Measurements from ENCODE around the gene LILRB3.
"Not testable (repeated sequence)": the region's sequence is repeated elsewhere in the genome, so short reads cannot be mapped to it uniquely, and the experiment has no call there.

The LILRB3 gene

GRCh38 chr19:54180691-54181091 lies 42.1 kb downstream of the LILRB3 start:
- H3K4me3 ChIP-seq (ENCODE audit: insufficient read depth, low read depth, low read length): no peak overlapping the region
- H3K36me3 ChIP-seq (ENCODE audit: control insufficient read depth, insufficient read depth, low read length): peaks cover 14% of the 10 kb centered on the region
- WGBS, 2 experiments: 95 to 96% methylated on average over 37 of the region's 37 CpGs
- peaks cover 14% of the 10 kb centered on the region for H3K4me1 ChIP-seq (ENCODE audit: control insufficient read depth, insufficient read depth, low read length)
- no peaks in the 10 kb centered on the region for H3K9me3 ChIP-seq (ENCODE audit: control insufficient read depth, low read length)
- peak overlapping the region; percentile 84 for H3K27ac ChIP-seq (ENCODE audit: insufficient read depth, low read depth, low read length, poor library complexity, severe bottlenecking)
- H3K27me3 ChIP-seq (ENCODE audit: control insufficient read depth, insufficient read depth, low read length, poor library complexity, severe bottlenecking): no peaks in the 10 kb centered on the region

GRCh38 chr19:54179921-54180461 lies 42.8 kb downstream of the LILRB3 start:
- peak overlapping the region; percentile 84 for H3K27ac ChIP-seq (ENCODE audit: insufficient read depth, low read depth, low read length, poor library complexity, severe bottlenecking)
- no peaks in the 10 kb centered on the region for H3K27me3 ChIP-seq (ENCODE audit: control insufficient read depth, insufficient read depth, low read length, poor library complexity, severe bottlenecking)
- H3K4me1 ChIP-seq (ENCODE audit: control insufficient read depth, insufficient read depth, low read length): peaks cover 14% of the 10 kb centered on the region
- H3K4me3 ChIP-seq (ENCODE audit: insufficient read depth, low read depth, low read length): no peak overlapping the region
- H3K36me3 ChIP-seq (ENCODE audit: control insufficient read depth, insufficient read depth, low read length): peaks cover 14% of the 10 kb centered on the region
- no peaks in the 10 kb centered on the region for H3K9me3 ChIP-seq (ENCODE audit: control insufficient read depth, low read length)
- WGBS, 2 experiments: 27 to 32% methylated on average over 10 of the region's 10 CpGs

- Histone ChIP-seq H3K4me3 (ENCODE audit: insufficient read depth, low read depth, low read length) (no peak overlapping the region), H3K4me1 (ENCODE audit: control insufficient read depth, insufficient read depth, low read length) (peaks cover 14% of the 10 kb centered on the region), H3K9me3 (ENCODE audit: control insufficient read depth, low read length) (no peaks in the 10 kb centered on the region), H3K36me3 (ENCODE audit: control insufficient read depth, insufficient read depth, low read length) (peaks cover 14% of the 10 kb centered on the region), H3K27me3 (ENCODE audit: control insufficient read depth, insufficient read depth, low read length, poor library complexity, severe bottlenecking) (no peaks in the 10 kb centered on the region), H3K27ac (ENCODE audit: insufficient read depth, low read depth, low read length, poor library complexity, severe bottlenecking) (peak overlapping the region; percentile 80)
- WGBS, 2 experiments: 85 to 88% methylated on average over 10 of the region's 10 CpGs
Measured at GRCh38 chr19:54179262-54179852, 43.5 kb downstream of the LILRB3 start.

GRCh38 chr19:54178581-54179261 lies 44.1 kb downstream of the LILRB3 start:
- Histone ChIP-seq H3K27me3 (ENCODE audit: control insufficient read depth, insufficient read depth, low read length, poor library complexity, severe bottlenecking) (no peaks in the 10 kb centered on the region), H3K36me3 (ENCODE audit: control insufficient read depth, insufficient read depth, low read length) (peaks cover 13% of the 10 kb centered on the region), H3K4me1 (ENCODE audit: control insufficient read depth, insufficient read depth, low read length) (peaks cover 14% of the 10 kb centered on the region), H3K4me3 (ENCODE audit: insufficient read depth, low read depth, low read length) (no peak overlapping the region), H3K9me3 (ENCODE audit: control insufficient read depth, low read length) (no peaks in the 10 kb centered on the region), H3K27ac (ENCODE audit: insufficient read depth, low read depth, low read length, poor library complexity, severe bottlenecking) (peak overlapping the region; percentile 80)
- WGBS, 2 experiments: 89 to 91% methylated on average over 23 of the region's 23 CpGs

GRCh38 chr19:54173951-54174834 lies 48.6 kb downstream of the LILRB3 start:
- peaks cover 12% of the 10 kb centered on the region for H3K4me1 ChIP-seq (ENCODE audit: control insufficient read depth, insufficient read depth, low read length)
- H3K27ac ChIP-seq (ENCODE audit: insufficient read depth, low read depth, low read length, poor library complexity, severe bottlenecking): no peak overlapping the region
- no peaks in the 10 kb centered on the region for H3K9me3 ChIP-seq (ENCODE audit: control insufficient read depth, low read length)
- H3K4me3 ChIP-seq (ENCODE audit: insufficient read depth, low read depth, low read length): no peak overlapping the region
- no peaks in the 10 kb centered on the region for H3K27me3 ChIP-seq (ENCODE audit: control insufficient read depth, insufficient read depth, low read length, poor library complexity, severe bottlenecking)
- 85 to 86% methylated on average over 25 of the region's 25 CpGs for WGBS, 2 experiments
- peaks cover 4% of the 10 kb centered on the region for H3K36me3 ChIP-seq (ENCODE audit: control insufficient read depth, insufficient read depth, low read length)

GRCh38 chr19:54173359-54173699 lies 49.5 kb downstream of the LILRB3 start:
- Histone ChIP-seq H3K27ac (ENCODE audit: insufficient read depth, low read depth, low read length, poor library complexity, severe bottlenecking) (no peak overlapping the region), H3K4me1 (ENCODE audit: control insufficient read depth, insufficient read depth, low read length) (peaks cover 6% of the 10 kb centered on the region), H3K4me3 (ENCODE audit: insufficient read depth, low read depth, low read length) (no peak overlapping the region), H3K9me3 (ENCODE audit: control insufficient read depth, low read length) (no peaks in the 10 kb centered on the region), H3K27me3 (ENCODE audit: control insufficient read depth, insufficient read depth, low read length, poor library complexity, severe bottlenecking) (no peaks in the 10 kb centered on the region), H3K36me3 (ENCODE audit: control insufficient read depth, insufficient read depth, low read length) (peaks cover 4% of the 10 kb centered on the region)
- 66 to 72% methylated on average over 15 of the region's 15 CpGs for WGBS, 2 experiments

- Histone ChIP-seq H3K9me3 (ENCODE audit: control insufficient read depth, low read length) (no peaks in the 10 kb centered on the region), H3K27me3 (ENCODE audit: control insufficient read depth, insufficient read depth, low read length, poor library complexity, severe bottlenecking) (no peaks in the 10 kb centered on the region), H3K27ac (ENCODE audit: insufficient read depth, low read depth, low read length, poor library complexity, severe bottlenecking) (no peak within 1 kb of the TSS), H3K4me1 (ENCODE audit: control insufficient read depth, insufficient read depth, low read length) (peaks cover 6% of the 10 kb centered on the region), H3K4me3 (ENCODE audit: insufficient read depth, low read depth, low read length) (no peak within 1 kb of the TSS), H3K36me3 (ENCODE audit: control insufficient read depth, insufficient read depth, low read length) (peaks cover 4% of the 10 kb centered on the region)
- WGBS, 2 experiments: 35 to 38% methylated on average over 13 of the region's 13 CpGs
Measured at GRCh38 chr19:54172471-54173358, 50.1 kb downstream of the LILRB3 start, which contains the start of gene TMC4. Gene TMC4, minus strand, starts transcription at chr19:54173160. Its CDS starts 43 bp downstream, at chr19:54173117.

GRCh38 chr19:54171736-54172431 lies 50.9 kb downstream of the LILRB3 start:
- not testable (repeated sequence) for H3K9me3 ChIP-seq (ENCODE audit: control insufficient read depth, low read length); H3K27ac ChIP-seq (ENCODE audit: insufficient read depth, low read depth, low read length, poor library complexity, severe bottlenecking); H3K4me3 ChIP-seq (ENCODE audit: insufficient read depth, low read depth, low read length); H3K27me3 ChIP-seq (ENCODE audit: control insufficient read depth, insufficient read depth, low read length, poor library complexity, severe bottlenecking); H3K36me3 ChIP-seq (ENCODE audit: control insufficient read depth, insufficient read depth, low read length); H3K4me1 ChIP-seq (ENCODE audit: control insufficient read depth, insufficient read depth, low read length)
- 80 to 85% methylated on average over 17 to 19 of the region's 23 CpGs for WGBS, 2 experiments

GRCh38 chr19:54169149-54169740 lies 53.6 kb downstream of the LILRB3 start:
- 91% methylated on average over 21 of the region's 21 CpGs for WGBS, 2 experiments
- peaks cover 2% of the 10 kb centered on the region for H3K27me3 ChIP-seq (ENCODE audit: control insufficient read depth, insufficient read depth, low read length, poor library complexity, severe bottlenecking)
- no peaks in the 10 kb centered on the region for H3K9me3 ChIP-seq (ENCODE audit: control insufficient read depth, low read length)
- no peaks in the 10 kb centered on the region for H3K36me3 ChIP-seq (ENCODE audit: control insufficient read depth, insufficient read depth, low read length)
- H3K27ac ChIP-seq (ENCODE audit: insufficient read depth, low read depth, low read length, poor library complexity, severe bottlenecking): no peak overlapping the region
- H3K4me3 ChIP-seq (ENCODE audit: insufficient read depth, low read depth, low read length): no peak overlapping the region
- H3K4me1 ChIP-seq (ENCODE audit: control insufficient read depth, insufficient read depth, low read length): peaks cover 6% of the 10 kb centered on the region
